Heart left ventricle (tissue), 13 donors: Measurements from ENCODE around the gene AIF1L.

Experiments
- CTCF ChIP-seq, 12 donors: fragments of 200-600 bp; sonication (generic) in 4 of 12; IDR thresholded peaks; one replicate each; pipeline versions ENCODE4 v1.5.0 to v1.8.0; 2018 to 2022; ENCODE audit warnings: antibody characterized with exemption in 12 of 12, mild to moderate bottlenecking in 5 of 12
- POLR2A ChIP-seq, 2 donors: fragments of 450-650 bp; IDR thresholded peaks; one replicate each; pipeline ENCODE4 v1.6.1; 2017; ENCODE audit warnings: antibody characterized with exemption in 2 of 2, mild to moderate bottlenecking in 2 of 2, moderate library complexity in 2 of 2
- donor health status: ischemic (EF 13 %, LVEDD 7.1; RV severe dilation, severe dysfunction).
- donor health status: DM: no; HTN: yes; CAD: no.
- donor health status: DM: no; HTN: no; CAD: no.
- donor health status: ischemic (EF 25% LVEDD 6.9; RV normal size, moderate dysfunction).
- donor health status: ischemic (EF 25% LVEDD 5.7; RV mildly dilated, moderate dysfunction).
- donor health status: ischemic (EF 35%, LVEDD 5.7; RV mildly dilated, moderate dysfunction).
- donor health status: nonischemic (EF 11% LVEDD 7.7; RV severe dilation, severe dysfunction).
- donor health status: DM: yes; HTN: yes; CAD: no.
- donor health status: PGD.
- donor health status: ischemic (EF 29% LVEDD 5.4; RV normal size, mild dysfunction).
- donor health status: nonischemic (EF 23%, LVEDD 6.1; RV moderate dilation, normal function).

GRCh38 chr9:131165523-131165922 is 69.2 kb downstream of the AIF1L start:
- TF ChIP-seq CTCF (IDR thresholded peaks at IDR 0.05), result no peak
- no peak for TF ChIP-seq POLR2A (IDR thresholded peaks at IDR 0.05)
